ENCODE measurements around the gene RPRD2. TPM values are rescaled to one million over a fixed set of nuclear protein-coding genes. Genes with fewer than 3 reads are reported as not detected.
A peak's percentile ranks its signal among the peaks of the same experiment; 100 is the strongest.

The RPRD2 gene
- total RNA-seq, 2 experiments from 2014 or later: 36.4 to 43.6 TPM

DNA sequence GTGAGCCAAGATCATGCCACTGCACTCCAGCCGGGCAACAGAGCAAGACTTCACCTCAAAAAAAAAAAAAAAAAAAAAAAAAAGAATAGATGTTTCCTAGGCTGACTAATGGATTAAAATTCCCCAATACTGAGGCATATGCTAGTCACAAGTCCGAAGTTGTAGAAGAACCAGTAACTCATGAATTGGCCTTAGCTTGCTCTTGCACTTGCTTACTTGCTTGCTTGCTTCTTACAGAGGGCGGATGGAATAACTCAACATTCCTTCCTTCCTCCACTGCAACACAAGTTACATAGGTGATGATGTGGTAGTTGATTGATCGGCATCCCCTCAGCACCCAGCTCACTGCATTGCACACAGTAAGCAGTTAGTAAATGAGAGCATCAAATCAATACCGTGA is 120.5 kb downstream of the RPRD2 start:
- Mint-ChIP-seq H3K9me3 (no peaks in the 10 kb centered on the region), H3K4me1 (peaks cover 22% of the 10 kb centered on the region), H3K27ac (no peak overlapping the region), H3K27me3 (peaks cover 3% of the 10 kb centered on the region), H3K4me3 (no peak overlapping the region), H3K36me3 (ENCODE audit: low read depth) (peaks cover 7% of the 10 kb centered on the region)
- DNase-seq: no peak
- POLR2A ChIA-PET: no interaction called here
- CTCF ChIA-PET: interaction anchor here (1.1 to 1.4 kb wide), 2 partner anchors 17 to 76 kb away, joined by 3 read pairs; no protein-coding TSS in a partner anchor

DNA sequence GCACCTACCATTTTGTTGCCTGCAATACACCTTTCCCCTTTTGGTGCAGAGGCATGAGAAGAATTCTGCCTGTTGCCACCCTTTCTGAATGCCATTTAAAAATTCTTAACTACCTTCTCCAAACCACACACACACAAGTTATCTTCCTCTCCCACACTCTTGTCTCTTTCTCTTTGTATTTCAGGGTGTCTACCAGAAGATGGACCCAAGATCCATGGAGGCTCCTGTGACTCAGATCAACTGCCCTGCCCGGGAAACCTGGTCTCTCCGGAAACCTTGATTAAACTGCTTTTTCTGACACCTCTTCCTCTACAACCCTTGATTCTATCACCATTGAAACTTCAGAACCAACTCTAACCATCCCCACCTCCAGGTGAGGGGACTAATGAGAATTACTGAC is 120.9 kb downstream of the RPRD2 start:
- Mint-ChIP-seq H3K4me1 (peaks cover 22% of the 10 kb centered on the region), H3K27me3 (peaks cover 1% of the 10 kb centered on the region), H3K36me3 (ENCODE audit: low read depth) (peaks cover 8% of the 10 kb centered on the region), H3K27ac (no peak overlapping the region), H3K4me3 (no peak overlapping the region), H3K9me3 (no peaks in the 10 kb centered on the region)
- ChIA-PET POLR2A (no interaction called here), CTCF (interaction anchor here (1.1 to 1.4 kb wide), 2 partner anchors 17 to 76 kb away, joined by 3 read pairs; no protein-coding TSS in a partner anchor)
- DNase-seq: no peak

DNA sequence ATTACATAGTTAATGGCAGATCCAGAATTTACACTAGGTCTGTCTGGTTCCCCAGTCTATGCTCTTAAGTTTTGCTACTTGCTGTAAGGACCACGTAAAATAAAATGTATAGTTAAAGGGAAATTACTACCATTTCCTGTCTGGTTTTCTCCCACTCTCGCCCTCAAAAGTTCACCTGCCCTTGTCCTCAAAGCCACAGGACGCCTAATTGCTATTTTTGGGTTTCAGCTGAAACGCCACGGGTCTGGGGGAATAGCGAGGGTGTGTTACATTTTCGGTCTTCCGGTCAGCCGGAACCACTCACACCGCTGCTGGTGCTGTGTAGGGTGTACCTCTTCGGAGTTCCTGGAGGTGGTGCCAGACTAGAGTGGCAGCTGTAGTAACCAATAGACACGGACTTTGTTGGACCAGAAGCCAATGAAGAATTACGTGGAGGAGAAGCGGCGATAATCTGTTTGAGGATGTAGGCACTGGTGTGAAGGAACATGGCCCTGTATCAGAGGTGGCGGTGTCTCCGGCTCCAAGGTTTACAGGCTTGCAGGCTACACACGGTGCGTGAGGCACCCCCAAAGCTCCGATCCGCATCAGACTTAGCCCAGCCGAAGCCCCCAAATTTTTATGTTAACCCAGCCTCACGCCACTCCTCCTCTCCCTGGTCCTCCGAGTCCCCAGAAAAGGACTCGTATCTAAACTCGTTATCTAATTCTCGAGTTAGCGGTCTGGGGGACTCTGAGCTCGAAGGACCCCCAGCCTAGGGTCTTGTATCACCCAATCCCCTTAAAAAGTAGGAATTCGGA is 123.2 kb downstream of the RPRD2 start, which contains the start of gene TARS2:
TARS2 (plus strand) TSS at position 454 of the 797 bp plus-strand sequence; CDS start at position 486, 32 bp downstream.
- peak within 1 kb of the TSS; percentile 95 for H3K4me3 Mint-ChIP-seq
- H3K27ac Mint-ChIP-seq: peak within 1 kb of the TSS; percentile 98
- peak; percentile 98 for DNase-seq
- CTCF ChIA-PET: interaction anchor here (0.9 to 1.9 kb wide), 3 partner anchors 15 to 73 kb away, joined by 3 to 5 read pairs (median 3); no protein-coding TSS in a partner anchor
- H3K36me3 Mint-ChIP-seq (ENCODE audit: low read depth): peaks cover 21% of the 10 kb centered on the region
- H3K9me3 Mint-ChIP-seq: no peaks in the 10 kb centered on the region
- POLR2A ChIA-PET: no interaction called here
- H3K4me1 Mint-ChIP-seq: peaks cover 22% of the 10 kb centered on the region
- H3K27me3 Mint-ChIP-seq: no peaks in the 10 kb centered on the region

GRCh38 chr1:150487763-150488115 is 123.8 kb downstream of the RPRD2 start:
- ChIA-PET POLR2A (no interaction called here), CTCF (interaction anchor here (0.9 to 1.9 kb wide), 3 partner anchors 16 to 72 kb away, joined by 3 to 5 read pairs (median 3); no protein-coding TSS in a partner anchor)
- H3K36me3 Mint-ChIP-seq (ENCODE audit: low read depth): peaks cover 23% of the 10 kb centered on the region
- peaks cover 22% of the 10 kb centered on the region for H3K4me1 Mint-ChIP-seq
- H3K4me3 Mint-ChIP-seq: peak overlapping the region; percentile 95
- no peaks in the 10 kb centered on the region for H3K9me3 Mint-ChIP-seq
- no peak for DNase-seq
- H3K27ac Mint-ChIP-seq: peak overlapping the region; percentile 98
- H3K27me3 Mint-ChIP-seq: no peaks in the 10 kb centered on the region

- Mint-ChIP-seq H3K4me3 (no peak overlapping the region), H3K4me1 (peaks cover 9% of the 10 kb centered on the region), H3K27me3 (no peaks in the 10 kb centered on the region), H3K36me3 (ENCODE audit: low read depth) (peaks cover 35% of the 10 kb centered on the region), H3K27ac (no peak overlapping the region), H3K9me3 (no peaks in the 10 kb centered on the region)
- POLR2A ChIA-PET: interaction anchor here (0.8 kb wide), 1 partner anchor 122 kb away, joined by 3 read pairs; no protein-coding TSS in a partner anchor
- no peak for DNase-seq
- CTCF ChIA-PET: interaction anchor here (1.1 kb wide), 1 partner anchor 72 kb away, joined by 3 read pairs; no protein-coding TSS in a partner anchor
These were observed 129.2 kb downstream of the RPRD2 start for GRCh38 chr1:150493175-150493574.

DNA sequence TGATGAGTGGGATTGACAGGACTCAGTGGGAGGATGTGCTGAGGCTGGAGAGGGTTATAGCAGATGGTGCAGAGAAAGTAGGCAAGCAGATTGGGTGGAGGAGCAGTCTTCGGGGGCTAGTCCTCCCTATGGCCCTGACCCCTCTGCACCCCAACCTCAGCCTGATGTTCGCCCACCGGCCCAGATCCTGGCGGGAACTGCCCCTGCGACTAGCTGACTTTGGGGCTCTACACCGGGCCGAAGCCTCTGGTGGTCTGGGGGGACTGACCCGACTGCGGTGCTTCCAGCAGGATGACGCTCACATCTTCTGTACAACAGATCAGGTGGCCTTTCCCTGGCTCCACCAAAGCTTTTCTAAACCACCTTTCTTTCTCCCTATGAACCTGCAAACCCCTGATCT is 134.4 kb downstream of the RPRD2 start:
- POLR2A ChIA-PET: no interaction called here
- H3K27me3 Mint-ChIP-seq: no peaks in the 10 kb centered on the region
- H3K27ac Mint-ChIP-seq: no peak overlapping the region

DNA sequence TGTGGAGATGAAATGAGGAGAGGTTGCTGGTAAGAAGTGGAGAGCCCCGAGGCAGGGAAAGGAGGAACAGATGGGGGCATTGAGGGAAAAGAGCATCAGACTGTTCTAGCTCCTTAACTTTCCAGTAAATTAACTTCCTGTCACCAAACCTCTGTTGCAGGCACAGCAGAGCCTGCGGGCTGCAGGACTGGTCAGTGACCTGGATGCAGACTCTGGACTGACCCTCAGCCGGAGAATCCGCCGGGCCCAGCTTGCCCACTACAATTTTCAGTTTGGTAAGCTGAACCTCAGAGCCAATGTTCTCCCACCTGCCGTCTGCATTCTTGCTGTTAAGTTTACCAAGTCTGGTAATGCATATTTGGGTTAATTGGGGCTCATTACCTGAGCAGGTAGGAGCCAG is 141.5 kb downstream of the RPRD2 start:
- POLR2A ChIA-PET: no interaction called here
- Mint-ChIP-seq H3K9me3 (no peaks in the 10 kb centered on the region), H3K4me1 (peaks cover 5% of the 10 kb centered on the region), H3K27me3 (no peaks in the 10 kb centered on the region), H3K36me3 (ENCODE audit: low read depth) (peaks cover 27% of the 10 kb centered on the region), H3K4me3 (no peak overlapping the region), H3K27ac (no peak overlapping the region)
- CTCF ChIA-PET: interaction anchor here (0.6 kb wide), 1 partner anchor 10 kb away, joined by 3 read pairs; no protein-coding TSS in a partner anchor
- no peak for DNase-seq

More for the DNA sequence above, 134.4 kb downstream of the RPRD2 start:
- peaks cover 31% of the 10 kb centered on the region for H3K36me3 Mint-ChIP-seq (ENCODE audit: low read depth)
- H3K4me3 Mint-ChIP-seq: no peak overlapping the region
- no peaks in the 10 kb centered on the region for H3K4me1 Mint-ChIP-seq
- H3K9me3 Mint-ChIP-seq: no peaks in the 10 kb centered on the region
- DNase-seq: no peak
- CTCF ChIA-PET: interaction anchor here (1.4 kb wide), 1 partner anchor 51 kb away, joined by 4 read pairs; the partner anchor contains the start of gene ADAMTSL4

DNA sequence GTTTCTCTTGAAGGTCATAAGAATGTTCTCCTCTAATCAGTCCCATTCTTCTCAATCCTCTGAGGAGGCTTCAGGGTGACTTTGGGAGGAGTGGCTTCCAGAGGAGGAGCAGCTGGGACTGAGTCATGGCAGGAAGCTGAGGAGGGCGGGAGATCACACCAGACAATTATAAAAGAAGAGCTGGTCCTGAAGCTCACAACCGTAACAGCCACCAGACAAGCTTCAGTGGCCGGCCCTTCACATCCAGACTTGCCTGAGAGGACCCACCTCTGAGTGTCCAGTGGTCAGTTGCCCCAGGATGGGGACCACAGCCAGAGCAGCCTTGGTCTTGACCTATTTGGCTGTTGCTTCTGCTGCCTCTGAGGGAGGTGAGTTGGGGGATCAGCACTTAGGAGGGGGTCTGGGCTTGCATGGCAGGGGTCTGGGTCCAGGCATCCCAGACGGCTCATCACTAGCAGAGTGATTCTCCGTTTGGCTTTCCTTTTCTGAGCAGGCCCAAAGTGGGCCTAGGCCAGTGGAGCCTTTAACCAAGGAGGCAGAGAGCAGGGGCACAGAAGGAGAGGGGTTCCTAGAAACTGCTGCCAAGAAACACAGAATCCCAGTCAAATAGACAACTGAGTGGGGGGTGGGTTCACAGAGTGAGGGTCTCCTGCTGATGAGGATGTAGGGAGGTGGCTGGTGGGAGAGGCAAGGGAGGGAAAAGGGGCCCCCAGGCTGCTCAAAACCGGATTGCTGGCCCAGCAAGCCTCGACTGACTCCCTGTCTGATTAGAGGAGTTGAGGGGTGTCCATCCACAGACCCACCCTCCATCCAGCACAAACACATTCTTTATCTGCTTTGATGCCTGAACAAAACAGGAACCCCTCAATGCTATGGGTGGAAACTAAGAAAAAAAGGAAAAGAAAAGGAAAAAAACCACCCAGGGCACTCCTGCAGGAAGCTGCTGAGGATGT is 144.2 kb downstream of the RPRD2 start, which contains the start of gene ECM1:
ECM1 (plus strand) TSS at position 198 of the 953 bp plus-strand sequence; CDS start at position 299, 101 bp downstream.
- H3K36me3 Mint-ChIP-seq (ENCODE audit: low read depth): peaks cover 19% of the 10 kb centered on the region

GRCh38 chr1:150508982-150509381 is 145.0 kb downstream of the RPRD2 start:
- ChIA-PET POLR2A (no interaction called here), CTCF (interaction anchor here (0.5 to 2.8 kb wide), 3 partner anchors 8 to 134 kb away, joined by 3 to 9 read pairs (median 3); partner anchors contain the start of gene FALEC)
- DNase-seq: no peak
- H3K27me3 Mint-ChIP-seq: no peaks in the 10 kb centered on the region
- H3K27ac Mint-ChIP-seq: no peak overlapping the region
- peaks cover 18% of the 10 kb centered on the region for H3K36me3 Mint-ChIP-seq (ENCODE audit: low read depth)
- no peak overlapping the region for H3K4me3 Mint-ChIP-seq
- peaks cover 5% of the 10 kb centered on the region for H3K4me1 Mint-ChIP-seq
- no peaks in the 10 kb centered on the region for H3K9me3 Mint-ChIP-seq

More for the DNA sequence above, 144.2 kb downstream of the RPRD2 start, which contains the start of gene ECM1:
- no peak within 1 kb of the TSS for H3K27ac Mint-ChIP-seq
- H3K27me3 Mint-ChIP-seq: no peaks in the 10 kb centered on the region
- CTCF ChIA-PET: interaction anchor here (0.8 to 2.8 kb wide), 3 partner anchors 8 to 51 kb away, joined by 3 to 9 read pairs (median 6); partner anchors contain the start of gene FALEC
- no peaks in the 10 kb centered on the region for H3K9me3 Mint-ChIP-seq
- H3K4me1 Mint-ChIP-seq: peaks cover 5% of the 10 kb centered on the region
- POLR2A ChIA-PET: no interaction called here
- DNase-seq: no peak
- no peak within 1 kb of the TSS for H3K4me3 Mint-ChIP-seq

DNA sequence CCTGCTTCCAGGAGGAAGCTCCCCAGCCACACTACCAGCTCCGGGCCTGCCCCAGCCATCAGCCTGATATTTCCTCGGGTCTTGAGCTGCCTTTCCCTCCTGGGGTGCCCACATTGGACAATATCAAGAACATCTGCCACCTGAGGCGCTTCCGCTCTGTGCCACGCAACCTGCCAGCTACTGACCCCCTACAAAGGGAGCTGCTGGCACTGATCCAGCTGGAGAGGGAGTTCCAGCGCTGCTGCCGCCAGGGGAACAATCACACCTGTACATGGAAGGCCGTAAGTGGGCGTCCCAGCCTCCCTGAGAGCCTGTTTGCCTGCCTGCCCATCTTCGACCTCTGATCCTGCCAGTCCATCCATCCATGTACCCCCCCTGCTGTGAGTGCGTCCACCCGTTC is 147.6 kb downstream of the RPRD2 start:
- CTCF ChIA-PET: interaction anchor here (0.6 kb wide), 1 partner anchor 31 kb away, joined by 3 read pairs; no protein-coding TSS in a partner anchor
- H3K9me3 Mint-ChIP-seq: no peaks in the 10 kb centered on the region
- DNase-seq: no peak
- peaks cover 9% of the 10 kb centered on the region for H3K36me3 Mint-ChIP-seq (ENCODE audit: low read depth)
- POLR2A ChIA-PET: no interaction called here
- no peak overlapping the region for H3K27ac Mint-ChIP-seq
- no peak overlapping the region for H3K4me3 Mint-ChIP-seq
- H3K4me1 Mint-ChIP-seq: peaks cover 17% of the 10 kb centered on the region
- H3K27me3 Mint-ChIP-seq: no peaks in the 10 kb centered on the region

- POLR2A ChIA-PET: interaction anchor here (0.6 kb wide), 1 partner anchor 51 kb away, joined by 3 read pairs; no protein-coding TSS in a partner anchor
- Mint-ChIP-seq H3K27me3 (no peaks in the 10 kb centered on the region), H3K4me3 (no peak overlapping the region), H3K9me3 (no peaks in the 10 kb centered on the region), H3K4me1 (peaks cover 20% of the 10 kb centered on the region), H3K36me3 (ENCODE audit: low read depth) (peaks cover 4% of the 10 kb centered on the region), H3K27ac (peak overlapping the region; percentile 21)
- CTCF ChIA-PET: interaction anchor here (0.6 to 1.0 kb wide), 2 partner anchors 25 to 32 kb away, joined by 3 read pairs; partner anchors contain the start of gene TARS2
- no peak for DNase-seq
These were observed 148.2 kb downstream of the RPRD2 start for GRCh38 chr1:150511985-150512660.

All from activated CD4-positive, alpha-beta T cell treated with anti-CD3 and anti-CD28 coated beads, Interleukin-2, amount 10 ng/mL, durations not matched to agents 7 days and 5 days (primary cell).